GM12878 (cell line): ENCODE results near the gene RHCG. TPM values are rescaled to one million over a fixed set of nuclear protein-coding genes. Genes with fewer than 3 reads are reported as not detected.

Experiments used
- ATAC-seq: fragments of 200-7000 bp; cut with Tn5 transposase; 3 replicates; pipeline ENCODE4 v1.9.1; 2020; ENCODE audit warnings: mild to moderate bottlenecking, moderate library complexity
- BruUV-seq: library from RNA; stranded (reverse); fragments of 400-500 nt; replicated peaks from 2 replicates; lab custom pipeline; 2021; lab: Mats Ljungman, UMichigan
- CTCF ChIA-PET: fragments of 300-600 bp; sonication (Branson Sonifier 250); formaldehyde crosslinking; extraction: SDS; loops from one replicate; lab custom pipeline; 2021; ENCODE audit warnings: inconsistent platforms; lab: Yijun Ruan, JAX
- POLR2A ChIA-PET: fragments of 350-600 bp; formaldehyde crosslinking; extraction: SDS; loops from one replicate; lab custom pipeline; 2021; ENCODE audit warnings: inconsistent platforms; lab: Charles Lee
- RAD21 ChIA-PET: fragments of 300-600 bp; sonication (Branson Sonifier 250); formaldehyde crosslinking; loops from one replicate; lab custom pipeline; 2023; ENCODE audit warnings: antibody characterized with exemption; ENCODE audit not compliant: unreplicated experiment; lab: Charles Lee
- SMC1A ChIA-PET: fragments of 300-600 bp; sonication (Branson Sonifier 250); formaldehyde crosslinking; loops from one replicate; lab custom pipeline; 2023; ENCODE audit not compliant: unreplicated experiment, uncharacterized antibody; lab: Charles Lee
- DNase-seq: peaks from one replicate; pipeline ENCODE4 v3.0.0-alpha.2; 2011; ENCODE audit warnings: low read depth, low spot score
- FAIRE-seq: peaks from 3 replicates; lab custom pipeline; 2011; peaks lifted over from hg19 to GRCh38; lab: Jason Lieb, UNC
- H2AFZ ChIP-seq: 2 replicates; pipeline ENCODE4 v1.6.0; 2011; ENCODE audit warnings: low read depth, low read length, control low read depth; ENCODE audit not compliant: control insufficient read depth
- H3K27ac ChIP-seq: 2 replicates; pipeline ENCODE4 v1.5.1; 2011; ENCODE audit warnings: control low read depth; ENCODE audit not compliant: control insufficient read depth, insufficient read depth
- H3K27me3 ChIP-seq, 2 experiments: replicated peaks in 1 of 2; 2 replicates each; pipeline versions ENCODE4 v1.6.0 to v1.6.1; 2011; ENCODE audit warnings: low read length in 1 of 2; ENCODE audit not compliant: control insufficient read depth in 2 of 2, insufficient read depth in 2 of 2
- H3K36me3 ChIP-seq, 2 experiments: 2 replicates each; pipeline ENCODE4 v1.5.1; 2011; ENCODE audit warnings: low read length in 1 of 2; ENCODE audit not compliant: control insufficient read depth in 2 of 2, insufficient read depth in 2 of 2
- H3K4me1 ChIP-seq: 2 replicates; pipeline ENCODE4 v1.6.1; 2011; ENCODE audit warnings: mild to moderate bottlenecking, low read length, moderate library complexity, mixed read lengths; ENCODE audit not compliant: control insufficient read depth, insufficient read depth
- H3K4me2 ChIP-seq: 2 replicates; pipeline ENCODE4 v1.6.0; 2011; ENCODE audit warnings: control low read depth; ENCODE audit not compliant: control insufficient read depth, insufficient read depth
- H3K4me3 ChIP-seq: fragments of 200-600 bp; sonication (generic); 2 replicates; pipeline ENCODE4 v1.5.1; 2016
- H3K79me2 ChIP-seq: 2 replicates; pipeline ENCODE4 v1.6.0; 2011; ENCODE audit warnings: low read length; ENCODE audit not compliant: control insufficient read depth, insufficient read depth
- H3K9ac ChIP-seq: 2 replicates; pipeline ENCODE4 v1.8.0; 2011; ENCODE audit warnings: low read length, control low read depth, mixed read lengths; ENCODE audit not compliant: control insufficient read depth, insufficient read depth
- H3K9me3 ChIP-seq: replicated peaks from 3 replicates; pipeline ENCODE4 v1.5.1; 2011; ENCODE audit warnings: mild to moderate bottlenecking, low read length; ENCODE audit not compliant: control insufficient read depth, insufficient read depth
- H4K20me1 ChIP-seq: 2 replicates; pipeline ENCODE4 v1.6.0; 2011; ENCODE audit not compliant: control insufficient read depth, insufficient read depth
- ATF7 ChIP-seq: fragments of 450-650 bp; IDR thresholded peaks from 2 replicates; pipeline ENCODE4 v1.6.1; 2016; ENCODE audit warnings: low read depth, mild to moderate bottlenecking
- CBFB ChIP-seq: IDR thresholded peaks from 2 replicates; pipeline ENCODE4 v1.6.1; 2016; ENCODE audit warnings: antibody characterized with exemption, low read depth
- FOXK2 ChIP-seq: fragments of 450-650 bp; IDR thresholded peaks from 2 replicates; pipeline ENCODE4 v1.6.1; 2017; ENCODE audit warnings: mild to moderate bottlenecking, moderate library complexity
- GATAD2B ChIP-seq: fragments of 450-650 bp; conservative IDR thresholded peaks from 2 replicates; pipeline ENCODE4 v1.6.1; 2017; ENCODE audit warnings: low read depth, mild to moderate bottlenecking, moderate library complexity
- IKZF1 ChIP-seq: fragments of 450-650 bp; conservative IDR thresholded peaks from 2 replicates; pipeline ENCODE4 v1.6.1; 2017; ENCODE audit warnings: antibody characterized with exemption, mild to moderate bottlenecking
- KAT2A ChIP-seq: conservative IDR thresholded peaks from 2 replicates; pipeline ENCODE4 v1.6.1; 2011; ENCODE audit warnings: low read depth, low read length; ENCODE audit not compliant: control insufficient read depth
- LARP7 ChIP-seq: fragments of 450-650 bp; IDR thresholded peaks from 2 replicates; pipeline ENCODE4 v1.6.1; 2017; ENCODE audit warnings: mild to moderate bottlenecking
- NR2C1 ChIP-seq: fragments of 450-650 bp; IDR thresholded peaks from 2 replicates; pipeline ENCODE4 v1.6.1; 2017; ENCODE audit warnings: antibody characterized with exemption, mild to moderate bottlenecking, moderate library complexity
- NRF1 ChIP-seq: conservative IDR thresholded peaks from 2 replicates; pipeline ENCODE4 v1.6.1; 2011; ENCODE audit warnings: mild to moderate bottlenecking, low read depth, low read length, improper control_type of control experiment
- POLR2AphosphoS5 ChIP-seq: IDR thresholded peaks from 2 replicates; pipeline ENCODE4 v1.6.1; 2011; ENCODE audit warnings: mild to moderate bottlenecking, low read length, inconsistent platforms
- RAD21 ChIP-seq: IDR thresholded peaks from 2 replicates; pipeline ENCODE4 v1.6.1; 2011; ENCODE audit warnings: mild to moderate bottlenecking, low read depth, low read length, moderate library complexity; ENCODE audit not compliant: insufficient read depth
- RELA ChIP-seq: fragments of 450-650 bp; IDR thresholded peaks from 2 replicates; pipeline ENCODE4 v1.8.0; 2014; ENCODE audit warnings: borderline replicate concordance; ENCODE audit not compliant: partially characterized antibody
- SREBF1 ChIP-seq: IDR thresholded peaks from 2 replicates; pipeline ENCODE4 v1.6.1; 2012; ENCODE audit warnings: mild to moderate bottlenecking, low read length
- SUPT20H ChIP-seq: IDR thresholded peaks from 2 replicates; pipeline ENCODE4 v1.6.1; 2011; ENCODE audit warnings: low read depth, mild to moderate bottlenecking, low read length, moderate library complexity, borderline replicate concordance; ENCODE audit not compliant: control insufficient read depth
- ZNF207 ChIP-seq: fragments of 450-650 bp; IDR thresholded peaks from 2 replicates; pipeline ENCODE4 v1.6.1; 2014; ENCODE audit warnings: antibody characterized with exemption, mild to moderate bottlenecking, borderline replicate concordance
- WGBS: methylation state at CpG from one replicate; pipeline ENCODE4 v1.1.6; 2016; ENCODE audit warnings: low lambda C conversion rate; ENCODE audit not compliant: insufficient replicate concordance, insufficient coverage; ENCODE audit errors: missing lambda C conversion rate; 5-methylcytosine and 5-hydroxymethylcytosine counted together
- in situ Hi-C: fragments of 300-500 bp; cut with MboI; formaldehyde crosslinking; loops from 9 replicates; pipeline ENCODE4 v1.14.3; 2018; ENCODE audit warnings: mixed read lengths
- intact Hi-C: fragments of 100-400 bp; cut with micrococcal nuclease; formaldehyde crosslinking; loops from one replicate; pipeline ENCODE4 v1.14.2; 2022; ENCODE audit not compliant: unreplicated experiment
- polyA plus RNA-seq, 11 experiments: library from polyadenylated mRNA; depleted of rRNA in 4 of 11; unstranded in 6 of 11; stranded (reverse) in 5 of 11; fragments of >200 nt; fragmentation: Nextera tagmentation in 4 of 11; fragmentation: Illumina TruSeq in 1 of 11; extraction: Ambion mirVana in 4 of 11; extraction: Trizol in 1 of 11; gene quantifications; 1 replicate in 1 of 11; 2 replicates in 10 of 11; pipeline versions ENCODE4 v1.2.1 to v1.2.3, GENCODE V29; 2011 to 2016; ENCODE audit warnings: inconsistent platforms in 2 of 11, missing spikeins in 2 of 11, low read depth in 1 of 11
- total RNA-seq, 4 experiments: library from RNA; depleted of rRNA in 3 of 4; stranded (reverse); fragments of >200 nt in 3 of 4; fragmentation: Illumina TruSeq in 1 of 4; extraction: Trizol in 1 of 4; gene quantifications; 2 replicates each; pipeline versions ENCODE4 v1.2.1 to v1.2.3, GENCODE V29; 2013 to 2021
- TF ChIP-seq, protein P1 (sequence below): fragments of 450-650 bp; IDR thresholded peaks from 2 replicates; pipeline ENCODE4 v1.6.1; 2014; ENCODE audit warnings: mild to moderate bottlenecking
- TF ChIP-seq, protein P2 (sequence below): IDR thresholded peaks from 2 replicates; pipeline ENCODE4 v1.6.1; 2012; ENCODE audit warnings: mild to moderate bottlenecking, low read depth, low read length

Gene RHCG
- total and polyA plus RNA-seq, 10 of the 15 experiments (the other 5 are each of a cell fraction or from before 2014, with no cell fraction given), result 0.05 to 0.11 TPM; not detected in 8

- ChIA-PET POLR2A (no interaction called here), SMC1A (no interaction called here), RAD21 (no interaction called here), CTCF (no interaction called here)
- ATAC-seq (no peak), FAIRE-seq (no peak), DNase-seq (no peak)
- WGBS, result 28% methylated on average over 8 of the region's 8 CpGs
- Histone ChIP-seq H4K20me1 (no peaks in the 10 kb centered on the region), H3K9me3 (no peaks in the 10 kb centered on the region), H3K27me3 (peaks cover 3 to 7% of the 10 kb centered on the region in 2 experiments), H2AFZ (no peak overlapping the region), H3K9ac (no peak overlapping the region), H3K27ac (no peak overlapping the region), H3K4me1 (no peaks in the 10 kb centered on the region), H3K36me3 (no peaks in the 10 kb centered on the region), H3K4me2 (no peak overlapping the region), H3K79me2 (no peaks in the 10 kb centered on the region), H3K4me3 (no peak overlapping the region)
- intact Hi-C loops, result no loop called here
- BruUV-seq, result no TSS peak
- TF ChIP-seq, protein P1, sequence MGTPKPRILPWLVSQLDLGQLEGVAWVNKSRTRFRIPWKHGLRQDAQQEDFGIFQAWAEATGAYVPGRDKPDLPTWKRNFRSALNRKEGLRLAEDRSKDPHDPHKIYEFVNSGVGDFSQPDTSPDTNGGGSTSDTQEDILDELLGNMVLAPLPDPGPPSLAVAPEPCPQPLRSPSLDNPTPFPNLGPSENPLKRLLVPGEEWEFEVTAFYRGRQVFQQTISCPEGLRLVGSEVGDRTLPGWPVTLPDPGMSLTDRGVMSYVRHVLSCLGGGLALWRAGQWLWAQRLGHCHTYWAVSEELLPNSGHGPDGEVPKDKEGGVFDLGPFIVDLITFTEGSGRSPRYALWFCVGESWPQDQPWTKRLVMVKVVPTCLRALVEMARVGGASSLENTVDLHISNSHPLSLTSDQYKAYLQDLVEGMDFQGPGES, result no peak
- TF ChIP-seq NRF1 (no peak), POLR2AphosphoS5 (no peak), RELA (no peak), LARP7 (no peak), RAD21 (no peak), SUPT20H (no peak), ZNF207 (no peak), IKZF1 (no peak), CBFB (no peak), NR2C1 (no peak), GATAD2B (no peak), KAT2A (no peak), FOXK2 (no peak), SREBF1 (no peak), ATF7 (no peak)
- TF ChIP-seq, protein P2, sequence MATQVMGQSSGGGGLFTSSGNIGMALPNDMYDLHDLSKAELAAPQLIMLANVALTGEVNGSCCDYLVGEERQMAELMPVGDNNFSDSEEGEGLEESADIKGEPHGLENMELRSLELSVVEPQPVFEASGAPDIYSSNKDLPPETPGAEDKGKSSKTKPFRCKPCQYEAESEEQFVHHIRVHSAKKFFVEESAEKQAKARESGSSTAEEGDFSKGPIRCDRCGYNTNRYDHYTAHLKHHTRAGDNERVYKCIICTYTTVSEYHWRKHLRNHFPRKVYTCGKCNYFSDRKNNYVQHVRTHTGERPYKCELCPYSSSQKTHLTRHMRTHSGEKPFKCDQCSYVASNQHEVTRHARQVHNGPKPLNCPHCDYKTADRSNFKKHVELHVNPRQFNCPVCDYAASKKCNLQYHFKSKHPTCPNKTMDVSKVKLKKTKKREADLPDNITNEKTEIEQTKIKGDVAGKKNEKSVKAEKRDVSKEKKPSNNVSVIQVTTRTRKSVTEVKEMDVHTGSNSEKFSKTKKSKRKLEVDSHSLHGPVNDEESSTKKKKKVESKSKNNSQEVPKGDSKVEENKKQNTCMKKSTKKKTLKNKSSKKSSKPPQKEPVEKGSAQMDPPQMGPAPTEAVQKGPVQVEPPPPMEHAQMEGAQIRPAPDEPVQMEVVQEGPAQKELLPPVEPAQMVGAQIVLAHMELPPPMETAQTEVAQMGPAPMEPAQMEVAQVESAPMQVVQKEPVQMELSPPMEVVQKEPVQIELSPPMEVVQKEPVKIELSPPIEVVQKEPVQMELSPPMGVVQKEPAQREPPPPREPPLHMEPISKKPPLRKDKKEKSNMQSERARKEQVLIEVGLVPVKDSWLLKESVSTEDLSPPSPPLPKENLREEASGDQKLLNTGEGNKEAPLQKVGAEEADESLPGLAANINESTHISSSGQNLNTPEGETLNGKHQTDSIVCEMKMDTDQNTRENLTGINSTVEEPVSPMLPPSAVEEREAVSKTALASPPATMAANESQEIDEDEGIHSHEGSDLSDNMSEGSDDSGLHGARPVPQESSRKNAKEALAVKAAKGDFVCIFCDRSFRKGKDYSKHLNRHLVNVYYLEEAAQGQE, result no peak
- in situ Hi-C loops, result no loop called here
These were observed 2.8 kb upstream of the RHCG start for GRCh38 chr15:89499156-89499555.
